A549 (cell line): ENCODE measurements around the gene MFSD2A.

Source experiments
- ATOH8 ChIP-seq: fragments of 250-450 bp; sonication (Bioruptor Pico); IDR thresholded peaks from 2 replicates; pipeline ENCODE4 v1.5.0; 2020; ENCODE audit warnings: low read depth, mild to moderate bottlenecking, moderate library complexity
- BHLHE40 ChIP-seq: IDR thresholded peaks from 2 replicates; pipeline ENCODE4 v1.6.1; 2012; ENCODE audit warnings: low read depth, low read length, inconsistent platforms
- CTCF ChIP-seq: fragments of >200 bp; sonication (Bioruptor Twin); formaldehyde crosslinking; IDR thresholded peaks from 3 replicates; pipeline ENCODE4 v1.5.1; 2016
- EP300 ChIP-seq, 2 experiments: fragments of >200 bp; sonication (Bioruptor Twin); formaldehyde crosslinking; IDR thresholded peaks; 2 replicates in 1 of 2; 3 replicates in 1 of 2; pipeline ENCODE4 v1.6.1; 2016 to 2017
- HMGXB4 ChIP-seq: fragments of 250-450 bp; sonication (Bioruptor Pico); IDR thresholded peaks from 2 replicates; pipeline ENCODE4 v1.5.0; 2021; ENCODE audit warnings: mild to moderate bottlenecking, moderate library complexity, borderline replicate concordance
- JUNB ChIP-seq: fragments of >200 bp; sonication (Bioruptor Twin); formaldehyde crosslinking; IDR thresholded peaks from 2 replicates; pipeline ENCODE4 v1.6.1; 2016
- MAFK ChIP-seq: fragments of 450-650 bp; IDR thresholded peaks from 2 replicates; pipeline ENCODE4 v1.6.1; 2014; ENCODE audit not compliant: partially characterized antibody
- NR3C1 ChIP-seq: fragments of >200 bp; sonication (Bioruptor Twin); formaldehyde crosslinking; IDR thresholded peaks from 3 replicates; pipeline ENCODE4 v1.6.1; 2017
- POLR2A ChIP-seq: IDR thresholded peaks from 2 replicates; pipeline ENCODE4 v1.6.1; 2012; ENCODE audit warnings: mild to moderate bottlenecking, low read length
- RAD21 ChIP-seq, 2 experiments: fragments of >200 bp in 1 of 2; sonication (Bioruptor Twin) in 1 of 2; formaldehyde crosslinking in 1 of 2; IDR thresholded peaks in 1 of 2; conservative IDR thresholded peaks in 1 of 2; 2 replicates in 1 of 2; 3 replicates in 1 of 2; pipeline ENCODE4 v1.6.1; 2012 to 2018; ENCODE audit warnings: inconsistent platforms in 1 of 2
- TP53 ChIP-seq: fragments of 250-450 bp; sonication (Bioruptor Pico); IDR thresholded peaks from 2 replicates; pipeline ENCODE4 v1.5.0; 2021; ENCODE audit warnings: mild to moderate bottlenecking, moderate library complexity

DNA sequence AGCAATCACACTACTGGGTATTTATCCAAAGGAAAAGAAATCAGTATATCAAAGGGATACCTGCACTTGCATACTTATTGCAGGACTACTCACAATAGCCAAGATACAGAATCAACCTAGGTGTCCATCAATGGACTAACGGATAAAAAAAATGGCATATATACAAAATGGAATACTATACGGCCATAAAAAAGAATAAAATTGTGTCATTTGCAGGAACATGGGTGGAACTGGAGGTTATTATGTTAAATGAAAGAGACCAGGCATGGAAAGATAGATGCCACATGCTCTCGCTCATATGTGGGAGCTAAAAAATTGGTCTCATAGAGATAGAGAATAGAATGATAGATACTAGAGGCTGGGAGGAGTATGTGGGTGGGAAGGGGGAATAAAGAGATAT lies 56.3 kb downstream of the MFSD2A start:
- TF ChIP-seq HMGXB4 (no peak), CTCF (no peak), MAFK (no peak), JUNB (no peak), BHLHE40 (no peak), EP300 (IDR thresholded peaks at IDR 0.05) (no peak), POLR2A (no peak), TP53 (CRISPR knock-in tag) (no peak), RAD21 (conservative IDR thresholded peaks at IDR 0.05 in 1 of 2, IDR thresholded peaks at IDR 0.05 in 1 of 2) (no peak), ATOH8 (no peak), NR3C1 (no peak)
